Lower leg skin (tissue), 4 donors: ENCODE measurements around the gene FOSL1. TPM values are rescaled to one million over a fixed set of nuclear protein-coding genes. Genes with fewer than 3 reads are reported as not detected.

ENCODE experiments used
- DNase-seq, 2 donors: peaks; one replicate each; pipeline ENCODE4 v3.0.0-alpha.2; 2019; ENCODE audit warnings: low spot score in 2 of 2
- H3K4me3 ChIP-seq: fragments of 200-600 bp; sonication (generic); 2 replicates; pipeline ENCODE4 v1.5.1; 2017; ENCODE audit warnings: mild to moderate bottlenecking, low read depth; ENCODE audit not compliant: poor library complexity, severe bottlenecking
- POLR2A ChIP-seq, 2 donors: fragments of 450-650 bp; IDR thresholded peaks; one replicate each; pipeline ENCODE4 v1.6.1; 2016 to 2017; ENCODE audit warnings: antibody characterized with exemption in 2 of 2, mild to moderate bottlenecking in 1 of 2, moderate library complexity in 1 of 2
- WGBS, 2 donors: methylation state at CpG; one replicate each; pipeline ENCODE4 v1.1.5; 2018; 5-methylcytosine and 5-hydroxymethylcytosine counted together
- intact Hi-C: fragments of 100-400 bp; cut with DNase I; formaldehyde crosslinking; loops from one replicate; pipeline ENCODE4 v1.15.0; 2023; ENCODE audit warnings: low total_unique reads
- total RNA-seq, 4 donors: library from RNA; depleted of rRNA; stranded (reverse); fragments of >200 nt; gene quantifications; one replicate each; pipeline ENCODE4 v1.1.0, GENCODE V29; 2016
- TF ChIP-seq, protein P1 (sequence below), 3 donors: fragments of 450-650 bp; IDR thresholded peaks; one replicate each; pipeline ENCODE4 v1.5.1; 2016; ENCODE audit warnings: antibody characterized with exemption in 3 of 3, mild to moderate bottlenecking in 3 of 3, moderate library complexity in 2 of 3

The FOSL1 gene
- total RNA-seq, 4 donors from 2014 or later: 2.4 to 7.5 (median 5.3) TPM

DNA sequence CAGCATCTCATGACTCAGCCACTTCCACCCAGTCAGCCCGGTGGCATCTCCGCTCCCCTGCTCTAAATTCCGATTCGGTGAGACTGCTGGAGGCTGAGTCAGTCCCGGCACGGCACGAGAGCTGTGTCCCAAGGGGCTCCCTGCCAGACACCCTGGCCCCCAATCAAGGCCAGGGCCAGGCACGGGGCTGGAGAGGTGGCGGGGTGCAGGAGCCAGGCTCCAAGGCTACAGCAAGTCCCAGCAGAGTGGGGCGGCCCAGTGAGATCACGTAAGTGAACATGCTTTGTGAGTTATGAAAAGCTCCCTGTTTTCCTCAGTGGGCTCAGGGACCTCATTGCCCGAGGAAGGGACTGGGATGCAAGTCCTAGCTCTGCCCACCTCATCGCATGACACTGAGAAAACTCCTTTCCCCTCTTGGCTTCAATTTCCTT, 15.6 kb upstream of the FOSL1 start:
- H3K4me3 ChIP-seq: no peak overlapping the region
- WGBS, 2 donors: 2 to 16% methylated on average over 8 to 13 of the region's 13 CpGs
- no peak for TF ChIP-seq POLR2A (IDR thresholded peaks at IDR 0.05)
- TF ChIP-seq, protein P1, sequence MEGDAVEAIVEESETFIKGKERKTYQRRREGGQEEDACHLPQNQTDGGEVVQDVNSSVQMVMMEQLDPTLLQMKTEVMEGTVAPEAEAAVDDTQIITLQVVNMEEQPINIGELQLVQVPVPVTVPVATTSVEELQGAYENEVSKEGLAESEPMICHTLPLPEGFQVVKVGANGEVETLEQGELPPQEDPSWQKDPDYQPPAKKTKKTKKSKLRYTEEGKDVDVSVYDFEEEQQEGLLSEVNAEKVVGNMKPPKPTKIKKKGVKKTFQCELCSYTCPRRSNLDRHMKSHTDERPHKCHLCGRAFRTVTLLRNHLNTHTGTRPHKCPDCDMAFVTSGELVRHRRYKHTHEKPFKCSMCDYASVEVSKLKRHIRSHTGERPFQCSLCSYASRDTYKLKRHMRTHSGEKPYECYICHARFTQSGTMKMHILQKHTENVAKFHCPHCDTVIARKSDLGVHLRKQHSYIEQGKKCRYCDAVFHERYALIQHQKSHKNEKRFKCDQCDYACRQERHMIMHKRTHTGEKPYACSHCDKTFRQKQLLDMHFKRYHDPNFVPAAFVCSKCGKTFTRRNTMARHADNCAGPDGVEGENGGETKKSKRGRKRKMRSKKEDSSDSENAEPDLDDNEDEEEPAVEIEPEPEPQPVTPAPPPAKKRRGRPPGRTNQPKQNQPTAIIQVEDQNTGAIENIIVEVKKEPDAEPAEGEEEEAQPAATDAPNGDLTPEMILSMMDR (IDR thresholded peaks at IDR 0.05): no peak
- intact Hi-C loops: no loop called here
- DNase-seq: peak; percentile 86 to 98

DNA sequence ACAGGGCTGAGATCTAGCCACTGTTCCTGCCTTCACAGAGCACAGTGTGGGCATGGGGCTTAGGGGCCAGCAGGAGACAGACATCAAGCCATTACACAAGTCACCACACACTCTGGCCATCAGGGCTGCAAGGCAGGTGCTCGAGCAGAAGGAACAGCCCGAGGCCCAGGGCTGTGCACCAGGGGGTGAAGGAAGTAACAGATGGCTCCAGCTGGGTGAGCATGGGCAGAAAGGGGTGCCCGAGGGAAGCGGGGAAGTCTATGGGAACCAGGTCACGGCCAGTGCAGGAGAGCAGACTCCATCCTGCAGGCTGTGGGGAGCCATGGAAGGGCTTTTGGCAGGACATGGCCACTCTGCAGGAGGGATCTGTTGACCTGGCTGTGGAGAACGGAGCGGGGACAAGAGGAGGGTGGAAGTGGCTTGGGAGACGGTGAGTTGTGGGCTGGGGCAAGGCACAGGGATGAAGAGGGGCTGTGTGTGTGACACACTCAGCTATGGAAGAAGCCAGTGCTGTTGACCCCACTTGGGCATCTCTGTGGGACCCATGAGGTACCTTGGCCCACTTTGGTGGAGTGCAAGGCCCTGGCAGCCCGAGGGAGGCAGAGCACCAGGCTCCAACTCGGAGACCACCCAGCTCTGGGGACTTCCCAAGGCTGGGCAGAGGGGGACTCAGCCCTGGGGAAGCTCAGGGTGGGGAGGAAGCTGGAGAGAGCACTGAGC, 15.1 kb upstream of the FOSL1 start:
- no peak for DNase-seq
- TF ChIP-seq, protein P1 (IDR thresholded peaks at IDR 0.05): no peak
- TF ChIP-seq POLR2A (IDR thresholded peaks at IDR 0.05): no peak
- intact Hi-C loops: no loop called here
- H3K4me3 ChIP-seq: no peak overlapping the region
- WGBS, 2 donors: 34 to 36% methylated on average over 10 of the region's 10 CpGs

DNA sequence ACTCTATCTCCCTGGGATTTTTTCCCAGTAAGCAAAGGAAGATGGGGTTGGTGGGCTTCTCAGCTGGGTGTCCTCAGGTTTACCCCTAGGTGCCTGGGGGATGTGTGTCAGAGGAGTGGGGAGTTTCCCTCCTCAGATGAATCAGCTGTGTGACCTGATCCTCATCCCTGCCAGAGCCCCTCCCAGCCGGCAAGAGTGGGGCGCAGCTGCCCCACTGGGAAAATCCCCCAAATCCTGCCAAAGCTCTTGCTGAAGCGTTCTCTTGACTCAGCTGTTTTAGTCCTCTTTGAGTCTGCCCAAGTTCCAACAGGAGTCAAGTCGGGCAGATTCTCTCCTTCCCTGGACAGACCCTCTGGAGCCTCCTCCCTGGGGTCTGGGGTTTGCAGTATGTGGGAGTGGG, 12.7 kb upstream of the FOSL1 start:
- H3K4me3 ChIP-seq: no peak overlapping the region
- WGBS, 2 donors: 23 to 37% methylated on average over 4 of the region's 4 CpGs
- intact Hi-C loops: no loop called here
- TF ChIP-seq POLR2A (IDR thresholded peaks at IDR 0.05): no peak
- no peak for DNase-seq

DNA sequence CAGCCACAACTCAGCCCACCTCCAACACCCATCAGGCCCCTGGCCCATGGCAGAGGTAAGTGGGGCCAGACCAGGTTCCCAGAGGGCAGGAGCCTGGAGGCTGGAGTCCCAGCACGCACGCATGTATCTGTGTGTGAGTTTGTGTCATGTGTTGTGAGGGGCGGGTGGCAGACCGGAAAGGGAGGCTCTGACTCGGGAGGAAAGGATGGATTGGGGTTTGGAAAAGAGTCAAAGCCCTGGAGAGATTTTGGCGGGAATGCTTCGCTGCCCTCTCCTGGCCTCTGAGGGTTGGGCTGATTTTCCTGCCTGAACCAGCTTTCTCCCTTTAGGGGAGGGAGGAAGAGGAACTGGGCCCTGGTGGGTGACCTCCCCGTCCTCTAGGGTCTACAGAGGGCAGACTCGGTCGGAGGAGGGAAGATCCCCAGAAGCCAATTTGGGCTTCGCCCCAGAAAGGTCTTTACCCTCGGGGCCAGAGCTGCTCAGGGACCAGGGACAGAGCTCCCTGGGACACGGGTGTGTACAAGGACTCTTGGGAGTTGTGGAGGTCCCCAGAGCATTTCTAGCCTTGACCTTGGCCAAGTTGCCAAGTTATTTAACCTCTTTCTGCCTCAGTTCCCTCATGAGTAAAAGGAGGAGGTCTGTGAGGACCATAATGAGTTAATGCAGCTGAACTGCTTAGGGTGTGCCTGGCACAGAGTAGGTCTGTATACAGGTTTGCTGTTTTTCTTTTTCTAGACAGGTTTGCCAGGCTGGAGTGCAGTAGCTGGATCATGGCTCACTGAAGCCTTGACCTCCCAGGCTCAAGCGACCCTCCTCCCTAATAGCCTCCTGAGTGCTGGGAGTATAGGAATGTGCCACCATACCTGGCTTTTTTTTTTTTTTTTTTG, 11.7 kb upstream of the FOSL1 start:
- peak in 1 of 2 donors; percentile 95 for DNase-seq
- WGBS, 2 donors: 8 to 12% methylated on average over 14 of the region's 14 CpGs
- no peak overlapping the region for H3K4me3 ChIP-seq
- TF ChIP-seq POLR2A (IDR thresholded peaks at IDR 0.05): no peak
- TF ChIP-seq, protein P1 (IDR thresholded peaks at IDR 0.05): no peak
- intact Hi-C loops: no loop called here

DNA sequence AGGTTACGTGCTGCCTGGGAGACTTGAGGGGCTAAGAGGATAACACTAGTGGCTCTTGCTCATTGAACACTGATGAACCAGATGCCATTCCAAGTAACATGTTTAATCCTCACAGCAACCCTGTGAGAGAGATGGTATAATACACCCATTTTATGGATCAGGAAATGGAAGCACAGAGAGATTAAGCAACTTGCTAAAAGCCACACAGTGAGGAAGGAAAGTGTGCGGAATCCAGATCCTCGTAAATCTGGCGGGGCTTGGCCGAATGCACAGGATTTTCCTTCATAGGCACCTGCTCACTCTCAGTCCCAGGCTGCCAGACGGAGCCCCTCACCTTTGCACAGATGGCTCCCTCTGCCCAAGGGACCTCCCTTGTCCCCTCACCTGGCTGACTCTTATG, 7.7 kb upstream of the FOSL1 start:
- TF ChIP-seq POLR2A (IDR thresholded peaks at IDR 0.05): no peak
- TF ChIP-seq, protein P1 (IDR thresholded peaks at IDR 0.05): no peak
- DNase-seq: no peak
- 87 to 88% methylated on average over 6 of the region's 6 CpGs for WGBS, 2 donors
- intact Hi-C loops: no loop called here
- H3K4me3 ChIP-seq: no peak overlapping the region

DNA sequence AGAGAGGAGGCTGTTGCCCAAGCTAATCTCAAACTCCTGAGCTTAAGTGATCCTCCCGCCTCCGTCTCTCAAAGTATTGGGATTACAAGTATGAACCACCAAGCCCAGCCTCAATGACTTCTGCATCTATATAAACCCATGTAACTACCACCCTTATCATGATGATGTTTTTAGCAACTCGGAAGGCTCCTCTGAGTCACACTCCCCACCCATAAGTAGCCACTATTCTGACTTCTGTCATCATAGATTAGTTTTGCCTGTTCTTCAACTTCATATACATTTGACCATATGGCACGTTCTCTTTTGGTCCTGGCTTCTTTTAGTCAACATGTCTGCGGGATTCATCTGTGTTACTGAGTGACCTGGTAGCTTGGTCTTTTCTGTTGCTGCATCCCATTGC, 6.4 kb upstream of the FOSL1 start:
- WGBS, 2 donors: 85 to 92% methylated on average over 5 of the region's 5 CpGs
- no peak for TF ChIP-seq POLR2A (IDR thresholded peaks at IDR 0.05)
- TF ChIP-seq, protein P1 (IDR thresholded peaks at IDR 0.05): no peak
- no peak overlapping the region for H3K4me3 ChIP-seq
- DNase-seq: no peak
- intact Hi-C loops: no loop called here
